Caco-2 (cell line): ENCODE measurements around the gene PSMB3. TPM values are rescaled to one million over a fixed set of nuclear protein-coding genes. Genes with fewer than 3 reads are reported as not detected.

Experiments
- BruUV-seq: library from RNA; stranded (reverse); fragments of 400-500 nt; replicated peaks from 2 replicates; lab custom pipeline; 2021; lab: Mats Ljungman, UMichigan
- CTCF ChIA-PET: fragments of 300-600 bp; sonication (Branson Sonifier 250); formaldehyde crosslinking; loops from one replicate; lab custom pipeline; 2022; ENCODE audit warnings: antibody characterized with exemption; lab: Charles Lee
- POLR2A ChIA-PET: fragments of 300-600 bp; sonication (Branson Sonifier 250); formaldehyde crosslinking; loops from one replicate; lab custom pipeline; 2022; ENCODE audit warnings: antibody characterized with exemption; lab: Charles Lee
- DNase-seq, 2 experiments: peaks; one replicate each; pipeline versions ENCODE4 v3.0.0 to v3.0.0-alpha.2; 2020 to 2022
- H3K27me3 ChIP-seq: replicated peaks from 2 replicates; pipeline ENCODE4 v1.6.0; 2011; ENCODE audit warnings: low read length; ENCODE audit not compliant: control insufficient read depth, insufficient read depth
- H3K36me3 ChIP-seq: 2 replicates; pipeline ENCODE4 v1.5.1; 2011; ENCODE audit warnings: low read length; ENCODE audit not compliant: control insufficient read depth, insufficient read depth
- H3K4me1 ChIP-seq: fragments of 250-450 bp; sonication (Bioruptor Pico); 2 replicates; pipeline ENCODE4 v1.5.1; 2020; ENCODE audit warnings: mild to moderate bottlenecking
- H3K4me3 ChIP-seq: 2 replicates; pipeline ENCODE4 v1.5.1; 2011; ENCODE audit warnings: low read depth, mild to moderate bottlenecking, control low read depth, low read length
- H3K9me3 ChIP-seq: fragments of 250-450 bp; sonication (Bioruptor Pico); 2 replicates; pipeline ENCODE4 v1.5.1; 2020; ENCODE audit warnings: mild to moderate bottlenecking, moderate library complexity
- H3K27ac Mint-ChIP-seq: one replicate; pipeline ENCODE4 v1.8.0; 2022; ENCODE audit warnings: mixed read lengths; ENCODE audit not compliant: unreplicated experiment
- H3K27me3 Mint-ChIP-seq: one replicate; pipeline ENCODE4 v1.8.0; 2022; ENCODE audit warnings: mixed read lengths; ENCODE audit not compliant: insufficient read depth, unreplicated experiment
- H3K36me3 Mint-ChIP-seq: one replicate; pipeline ENCODE4 v1.8.0; 2022; ENCODE audit warnings: mild to moderate bottlenecking, mixed read lengths; ENCODE audit not compliant: insufficient read depth, unreplicated experiment
- H3K4me1 Mint-ChIP-seq: one replicate; pipeline ENCODE4 v1.8.0; 2022; ENCODE audit warnings: low read depth, mixed read lengths; ENCODE audit not compliant: unreplicated experiment
- H3K4me3 Mint-ChIP-seq: one replicate; pipeline ENCODE4 v1.8.0; 2022; ENCODE audit warnings: mild to moderate bottlenecking, moderate library complexity, mixed read lengths; ENCODE audit not compliant: unreplicated experiment
- H3K9me3 Mint-ChIP-seq: one replicate; pipeline ENCODE4 v1.8.0; 2022; ENCODE audit warnings: mixed read lengths; ENCODE audit not compliant: unreplicated experiment
- intact Hi-C: fragments of 100-400 bp; cut with micrococcal nuclease; formaldehyde crosslinking; loops from one replicate; pipeline ENCODE4 v1.10.0; 2022; ENCODE audit not compliant: unreplicated experiment
- total RNA-seq: library from RNA; stranded (reverse); gene quantifications from 2 replicates; pipeline ENCODE4 v1.2.3, GENCODE V29; 2022
- TF ChIP-seq, protein P1 (sequence below), 2 experiments: fragments of 200-600 bp in 1 of 2; IDR thresholded peaks; 1 replicate in 1 of 2; 2 replicates in 1 of 2; pipeline versions ENCODE4 v1.5.1 to v1.8.0; 2011 to 2022; ENCODE audit warnings: antibody characterized with exemption in 1 of 2, control low read depth in 1 of 2, inconsistent platforms in 1 of 2, low read depth in 1 of 2, low read length in 1 of 2, mild to moderate bottlenecking in 1 of 2, moderate library complexity in 1 of 2; ENCODE audit not compliant: insufficient read depth in 1 of 2, severe bottlenecking in 1 of 2, unreplicated experiment in 1 of 2

The PSMB3 gene
- total RNA-seq, 1 experiment from 2014 or later: 427 TPM

DNA sequence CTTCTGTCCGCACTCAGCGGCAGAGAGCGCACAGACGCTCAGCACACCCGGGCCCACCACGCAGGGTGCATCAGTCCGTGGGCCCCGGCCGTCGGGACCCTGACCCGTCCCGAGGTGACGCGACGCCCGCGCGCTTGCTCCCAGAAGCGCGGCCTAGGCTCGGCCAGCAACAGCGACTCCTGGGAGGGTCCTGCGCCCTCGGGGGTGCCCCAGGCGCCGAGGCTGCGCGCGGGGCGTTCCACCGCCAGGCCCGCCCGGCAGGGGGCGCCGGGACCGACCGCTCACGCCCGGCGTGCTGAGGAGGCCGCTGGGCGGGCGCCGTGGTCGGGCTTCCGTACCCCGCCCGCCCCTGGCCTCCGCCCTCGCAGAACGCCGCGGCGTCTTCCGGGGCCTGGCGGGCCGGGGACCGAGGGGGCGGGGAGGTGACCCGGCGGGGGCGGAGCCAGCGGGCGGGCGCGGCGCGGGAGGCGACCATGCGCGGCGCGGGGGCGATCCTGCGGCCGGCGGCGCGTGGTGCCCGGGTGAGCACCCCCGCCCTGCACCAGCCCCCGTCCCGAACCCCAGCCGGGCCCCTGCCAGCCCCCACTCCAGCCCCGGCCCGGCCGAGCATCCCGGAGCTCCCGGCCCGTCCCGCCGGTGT, 22.5 kb upstream of the PSMB3 start, which contains the start of gene CISD3:
Gene CISD3, plus strand, starts transcription at position 456 of the 640 bp plus-strand sequence. Its CDS starts 18 bp downstream, at position 474.
- Histone ChIP-seq H3K36me3 (no peaks in the 10 kb centered on the region; the same call in 1 of the 2 replicates), H3K4me3 (peak within 1 kb of the TSS; percentile 64), H3K9me3 (no peaks in the 10 kb centered on the region), H3K27me3 (no peaks in the 10 kb centered on the region), H3K4me1 (peaks cover 20% of the 10 kb centered on the region)
- Mint-ChIP-seq H3K36me3 (peaks cover 50% of the 10 kb centered on the region), H3K4me3 (peak within 1 kb of the TSS; percentile 89), H3K9me3 (no peaks in the 10 kb centered on the region), H3K4me1 (peaks cover 15% of the 10 kb centered on the region), H3K27me3 (no peaks in the 10 kb centered on the region), H3K27ac (peak within 1 kb of the TSS; percentile 85)
- BruUV-seq: no TSS peak
- intact Hi-C loops: loop anchor here (1.0 to 2.0 kb wide), 2 partner anchors 19 to 53 kb away; partner anchors contain the start of gene PCGF2
- POLR2A ChIA-PET: interaction anchor here (1.0 kb wide), 1 partner anchor 25 kb away, joined by 6 read pairs; the partner anchor contains the start of gene MLLT6
- DNase-seq: peak; percentile 84 to 95
- TF ChIP-seq, protein P1, sequence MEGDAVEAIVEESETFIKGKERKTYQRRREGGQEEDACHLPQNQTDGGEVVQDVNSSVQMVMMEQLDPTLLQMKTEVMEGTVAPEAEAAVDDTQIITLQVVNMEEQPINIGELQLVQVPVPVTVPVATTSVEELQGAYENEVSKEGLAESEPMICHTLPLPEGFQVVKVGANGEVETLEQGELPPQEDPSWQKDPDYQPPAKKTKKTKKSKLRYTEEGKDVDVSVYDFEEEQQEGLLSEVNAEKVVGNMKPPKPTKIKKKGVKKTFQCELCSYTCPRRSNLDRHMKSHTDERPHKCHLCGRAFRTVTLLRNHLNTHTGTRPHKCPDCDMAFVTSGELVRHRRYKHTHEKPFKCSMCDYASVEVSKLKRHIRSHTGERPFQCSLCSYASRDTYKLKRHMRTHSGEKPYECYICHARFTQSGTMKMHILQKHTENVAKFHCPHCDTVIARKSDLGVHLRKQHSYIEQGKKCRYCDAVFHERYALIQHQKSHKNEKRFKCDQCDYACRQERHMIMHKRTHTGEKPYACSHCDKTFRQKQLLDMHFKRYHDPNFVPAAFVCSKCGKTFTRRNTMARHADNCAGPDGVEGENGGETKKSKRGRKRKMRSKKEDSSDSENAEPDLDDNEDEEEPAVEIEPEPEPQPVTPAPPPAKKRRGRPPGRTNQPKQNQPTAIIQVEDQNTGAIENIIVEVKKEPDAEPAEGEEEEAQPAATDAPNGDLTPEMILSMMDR (IDR thresholded peaks at IDR 0.05; ENCODE audit: insufficient read depth in 1 of 2, low read depth in 1 of 2, low read length in 1 of 2, severe bottlenecking in 1 of 2, unreplicated experiment in 1 of 2): peak; percentile 32 to 74
- CTCF ChIA-PET: interaction anchor here (1.0 to 1.8 kb wide), 4 partner anchors 16 to 172 kb away, joined by 3 to 7 read pairs (median 4); partner anchors contain the start of gene MLLT6

DNA sequence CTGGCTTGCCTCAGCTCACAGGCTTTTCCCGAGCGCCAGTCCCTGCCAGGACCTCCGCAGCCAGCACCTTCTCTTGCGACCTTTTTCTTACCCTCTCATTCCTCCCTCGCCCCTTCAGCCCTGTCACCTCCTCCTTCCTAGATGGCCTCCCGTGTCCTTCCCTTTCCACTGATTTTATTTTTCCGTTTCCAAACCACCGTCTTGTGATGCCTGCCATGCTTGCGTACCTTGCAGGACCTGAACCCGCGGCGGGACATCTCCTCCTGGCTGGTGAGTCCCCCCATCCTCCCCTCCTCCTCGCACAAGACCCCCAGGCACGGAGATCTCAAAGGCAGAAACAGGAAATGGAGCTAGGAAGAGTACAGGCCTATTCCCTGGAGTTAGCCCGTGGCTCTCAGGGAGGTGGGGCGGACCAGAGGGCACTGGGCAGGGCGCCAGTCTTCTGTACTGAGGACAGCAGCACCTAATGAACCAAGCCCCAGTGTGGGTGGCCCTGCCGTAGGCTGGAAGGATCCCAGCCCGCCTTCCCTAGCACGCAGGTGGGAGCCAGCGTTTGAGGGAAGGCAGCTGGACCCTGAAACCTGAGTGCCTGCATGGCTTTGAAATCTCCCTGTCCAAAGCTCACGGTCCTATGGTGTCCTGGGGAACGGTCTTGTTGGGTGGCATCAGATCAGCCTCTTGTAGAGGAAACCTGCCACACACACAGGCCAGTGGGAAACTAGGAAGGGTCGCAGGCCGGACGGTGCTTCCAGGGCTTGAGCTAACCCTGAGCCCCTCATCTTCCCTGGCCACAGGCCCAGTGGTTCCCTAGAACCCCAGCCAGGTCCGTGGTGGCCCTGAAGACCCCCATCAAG, 21.8 kb upstream of the PSMB3 start:
- Mint-ChIP-seq H3K27ac (peak overlapping the region; percentile 85), H3K4me3 (peak overlapping the region; percentile 89), H3K27me3 (no peaks in the 10 kb centered on the region), H3K4me1 (peaks cover 11% of the 10 kb centered on the region), H3K9me3 (no peaks in the 10 kb centered on the region), H3K36me3 (peaks cover 58% of the 10 kb centered on the region)
- no TSS peak for BruUV-seq
- POLR2A ChIA-PET: interaction anchor here (1.0 kb wide), 1 partner anchor 26 kb away, joined by 6 read pairs; the partner anchor contains the start of gene MLLT6
- intact Hi-C loops: loop anchor here (1.0 to 2.0 kb wide), 2 partner anchors 18 to 53 kb away; partner anchors contain the start of gene PCGF2
- no peaks in the 10 kb centered on the region for H3K27me3 ChIP-seq
- CTCF ChIA-PET: interaction anchor here (0.6 to 1.8 kb wide), 5 partner anchors 13 to 173 kb away, joined by 3 to 7 read pairs (median 3); partner anchors contain the start of gene MLLT6
- no peaks in the 10 kb centered on the region for H3K9me3 ChIP-seq
- TF ChIP-seq, protein P1 (IDR thresholded peaks at IDR 0.05; ENCODE audit: insufficient read depth in 1 of 2, low read depth in 1 of 2, low read length in 1 of 2, severe bottlenecking in 1 of 2, unreplicated experiment in 1 of 2): no peak
- peak overlapping the region; percentile 47 for H3K4me3 ChIP-seq
- peaks cover 1% of the 10 kb centered on the region; the same call in 1 of the 2 replicates for H3K36me3 ChIP-seq
- peaks cover 20% of the 10 kb centered on the region for H3K4me1 ChIP-seq
- DNase-seq: no peak
